Measurements from ENCODE around the gene MAOB.

Gene MAOB

DNA sequence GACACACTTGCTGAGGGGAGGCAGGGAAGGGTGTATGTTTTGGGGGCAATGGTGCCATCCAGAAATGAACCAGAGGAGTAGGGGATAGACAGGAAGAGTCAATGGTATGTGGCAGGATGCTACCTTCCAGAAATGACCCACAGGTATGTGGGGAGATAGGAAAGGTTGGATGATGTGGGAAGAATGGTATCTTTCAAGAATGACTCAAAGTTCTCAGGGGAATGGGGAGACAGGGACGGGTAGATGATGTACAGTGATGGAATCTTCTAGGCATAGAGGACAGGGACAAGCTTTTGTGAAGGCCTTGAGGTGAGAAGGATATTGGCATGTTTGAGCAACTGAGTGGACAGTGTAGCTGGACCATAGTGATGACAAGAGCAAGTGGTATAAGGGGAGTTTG lies 161.3 kb downstream of the MAOB start:
- no peak for DNase-seq (ENCODE audit: low read depth)
- H3K4me3 ChIP-seq (ENCODE audit: low read depth, low read length) = no peak overlapping the region

GRCh38 chrX:43720082-43720481 lies 162.2 kb downstream of the MAOB start:
- DNase-seq (ENCODE audit: low read depth) = no peak
- H3K4me3 ChIP-seq (ENCODE audit: low read depth, low read length) = no peak overlapping the region

DNA sequence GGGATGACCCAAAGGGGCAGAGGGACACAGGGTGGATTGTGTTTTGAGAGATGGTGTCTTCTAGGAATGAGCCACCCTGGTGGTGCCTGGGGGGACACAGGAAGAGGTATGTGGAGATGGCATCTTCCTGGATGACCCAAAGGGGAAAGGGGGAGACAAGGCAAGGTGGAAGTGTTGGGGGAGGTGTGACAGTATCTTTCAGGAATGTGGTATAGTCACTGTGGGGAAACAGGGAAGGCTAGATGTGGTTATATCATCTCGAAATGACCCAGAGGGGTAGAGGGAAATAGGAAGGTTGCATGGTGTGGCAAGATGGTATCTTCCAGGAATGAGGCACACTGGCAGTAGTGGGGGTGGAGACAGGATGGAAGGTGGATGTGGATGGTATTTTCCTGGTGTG lies 163.3 kb downstream of the MAOB start:
- no peak for DNase-seq (ENCODE audit: low read depth)
- no peak overlapping the region for H3K4me3 ChIP-seq (ENCODE audit: low read depth, low read length)

DNA sequence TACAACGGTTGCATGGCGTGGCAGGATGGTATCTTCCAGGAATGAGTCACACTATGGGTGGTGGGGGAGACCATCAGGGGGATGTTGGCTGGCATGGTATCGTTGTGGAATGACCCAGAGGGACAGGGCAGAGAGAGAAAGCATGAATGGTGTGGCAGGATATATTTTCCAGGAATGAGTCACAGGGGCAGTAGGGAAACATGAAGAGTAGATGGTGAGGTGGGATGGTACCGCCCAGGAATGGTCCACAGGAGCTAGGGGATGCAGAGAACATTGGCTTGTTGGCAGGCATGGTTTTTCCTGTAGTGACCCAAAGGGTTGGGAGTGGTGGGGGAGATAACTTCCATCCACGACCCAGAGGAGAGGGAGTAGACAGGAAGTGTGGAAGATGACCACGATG lies 163.7 kb downstream of the MAOB start:
- DNase-seq (ENCODE audit: low read depth) = no peak
- H3K4me3 ChIP-seq (ENCODE audit: low read depth, low read length) = no peak overlapping the region

- no peak overlapping the region for H3K4me3 ChIP-seq (ENCODE audit: low read depth, low read length)
- no peak for DNase-seq (ENCODE audit: low read depth)
Observed at GRCh38 chrX:43718081-43718480, 164.2 kb downstream of the MAOB start.

DNA sequence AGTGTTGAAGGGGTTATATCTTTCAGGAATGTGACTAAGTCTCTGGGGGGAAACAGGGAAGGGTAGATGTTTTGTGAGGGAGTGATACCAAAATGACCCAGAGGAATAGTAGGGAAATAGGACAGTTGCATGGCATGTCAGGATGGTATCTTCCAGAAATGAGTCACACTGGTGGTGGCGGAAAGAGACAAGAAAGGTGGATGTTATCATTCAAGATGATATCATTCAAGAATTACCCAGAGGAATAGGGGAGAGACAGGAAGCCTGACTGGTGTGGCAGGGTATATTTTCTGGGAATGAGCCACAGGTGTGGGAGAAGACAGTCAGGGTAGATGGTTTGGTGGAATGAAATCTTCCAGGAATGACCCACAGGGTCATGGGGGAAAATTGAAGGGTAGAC lies 165.1 kb downstream of the MAOB start:
- H3K4me3 ChIP-seq (ENCODE audit: low read depth, low read length) = no peak overlapping the region
- DNase-seq (ENCODE audit: low read depth) = no peak

DNA sequence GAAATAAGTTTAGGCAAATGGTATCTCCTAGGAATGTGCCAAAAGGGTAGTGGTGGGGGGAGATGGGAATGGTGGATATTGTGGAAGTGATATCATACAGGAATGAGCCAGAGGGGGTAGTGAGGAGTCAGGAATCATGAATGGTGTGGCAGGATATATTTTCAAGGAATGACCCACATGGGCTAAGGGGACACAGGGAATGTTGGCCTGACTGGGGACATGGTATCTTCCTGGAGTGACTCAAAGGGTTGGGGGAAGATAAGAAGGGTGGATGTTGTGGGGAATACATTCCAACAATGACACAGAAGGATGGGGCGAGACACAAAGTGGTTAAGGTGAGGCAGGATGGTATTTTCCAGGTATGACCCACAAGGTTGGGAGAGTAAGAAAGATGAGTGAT lies 165.6 kb downstream of the MAOB start:
- H3K4me3 ChIP-seq (ENCODE audit: low read depth, low read length) = no peak overlapping the region
- DNase-seq (ENCODE audit: low read depth) = no peak
